Endothelial cell of umbilical vein (primary cell): Measurements from ENCODE around the gene PARN. TPM values are rescaled to one million over a fixed set of nuclear protein-coding genes. Genes with fewer than 3 reads are reported as not detected.

Experiments
- BruUV-seq: library from RNA; stranded (reverse); fragments of 400-500 nt; replicated peaks from 2 replicates; lab custom pipeline; 2021; lab: Mats Ljungman, UMichigan
- CTCF ChIA-PET: fragments of 300-600, 350-600 bp; sonication (Branson Sonifier 250); formaldehyde crosslinking; loops from one replicate; lab custom pipeline; 2021; ENCODE audit warnings: antibody characterized with exemption, inconsistent platforms; lab: Charles Lee
- POLR2A ChIA-PET: fragments of 300-600, 350-600 bp; sonication (Branson Sonifier 250); formaldehyde crosslinking; loops from one replicate; lab custom pipeline; 2021; ENCODE audit warnings: antibody characterized with exemption, inconsistent platforms; lab: Charles Lee
- DNase-seq: peaks from one replicate; pipeline ENCODE4 v3.0.0-alpha.2; 2011; ENCODE audit warnings: low read depth, low spot score
- FAIRE-seq: peaks from 2 replicates; lab custom pipeline; 2011; peaks lifted over from hg19 to GRCh38; lab: Jason Lieb, UNC
- H2AFZ ChIP-seq: 2 replicates; pipeline ENCODE4 v1.6.0; 2012; ENCODE audit warnings: low read depth, low read length, control low read depth, inconsistent platforms
- H3K27ac ChIP-seq: 2 replicates; pipeline ENCODE4 v1.5.1; 2011; ENCODE audit warnings: low read depth, mild to moderate bottlenecking, control low read depth, low read length, moderate library complexity; ENCODE audit not compliant: insufficient read depth
- H3K27me3 ChIP-seq, 2 experiments: 2 replicates each; pipeline versions ENCODE4 v1.6.0 to v1.6.1; 2011; ENCODE audit warnings: low read length in 2 of 2, mixed read lengths in 1 of 2; ENCODE audit not compliant: control insufficient read depth in 2 of 2, insufficient read depth in 2 of 2
- H3K36me3 ChIP-seq, 2 experiments: 2 replicates in 1 of 2; 3 replicates in 1 of 2; pipeline ENCODE4 v1.5.1; 2011; ENCODE audit warnings: low read length in 2 of 2, mild to moderate bottlenecking in 1 of 2, moderate library complexity in 1 of 2; ENCODE audit not compliant: control insufficient read depth in 2 of 2, insufficient read depth in 2 of 2; ENCODE audit errors: extremely low read depth in 1 of 2
- H3K4me1 ChIP-seq: 3 replicates; pipeline ENCODE4 v1.5.1; 2011; ENCODE audit warnings: mild to moderate bottlenecking, low read length; ENCODE audit not compliant: control insufficient read depth, insufficient read depth; ENCODE audit errors: extremely low read depth
- H3K4me2 ChIP-seq: 2 replicates; pipeline ENCODE4 v1.6.1; 2011; ENCODE audit warnings: low read length, control low read depth, mixed read lengths; ENCODE audit not compliant: insufficient read depth
- H3K4me3 ChIP-seq, 3 experiments: fragments of 200-600 bp in 1 of 3; sonication (generic), shearing (Covaris generic) in 1 of 3; replicated peaks in 1 of 3; 2 replicates each; pipeline ENCODE4 v1.5.1; 2011 to 2016; ENCODE audit warnings: control low read depth in 3 of 3, low read length in 3 of 3, mild to moderate bottlenecking in 2 of 3, inconsistent platforms in 1 of 3, low read depth in 1 of 3, moderate library complexity in 1 of 3; ENCODE audit not compliant: insufficient read depth in 1 of 3
- H3K79me2 ChIP-seq: 2 replicates; pipeline ENCODE4 v1.6.0; 2012; ENCODE audit warnings: low read length, inconsistent platforms; ENCODE audit not compliant: control insufficient read depth, insufficient read depth
- H3K9ac ChIP-seq: replicated peaks from 2 replicates; pipeline ENCODE3; 2011; ENCODE audit warnings: low read length, control low read depth; ENCODE audit not compliant: insufficient read depth; ENCODE audit errors: extremely low read depth
- H3K9me1 ChIP-seq: replicated peaks from 3 replicates; pipeline ENCODE4 v1.6.0; 2011; ENCODE audit warnings: mild to moderate bottlenecking, low read length; ENCODE audit not compliant: control insufficient read depth, insufficient read depth; ENCODE audit errors: extremely low read depth
- H3K9me3 ChIP-seq: replicated peaks from 2 replicates; pipeline ENCODE4 v1.5.1; 2012; ENCODE audit warnings: low read length, inconsistent platforms; ENCODE audit not compliant: control insufficient read depth, insufficient read depth
- H4K20me1 ChIP-seq: replicated peaks from 2 replicates; pipeline ENCODE3; 2011; ENCODE audit warnings: mild to moderate bottlenecking, low read length; ENCODE audit not compliant: control insufficient read depth, insufficient read depth; ENCODE audit errors: extremely low read depth
- EZH2 ChIP-seq: IDR thresholded peaks from 2 replicates; pipeline ENCODE4 v1.6.1; 2012; ENCODE audit warnings: borderline replicate concordance, low read depth, mild to moderate bottlenecking, moderate library complexity, low read length, inconsistent platforms; ENCODE audit not compliant: severe bottlenecking
- FOS ChIP-seq: IDR thresholded peaks from 2 replicates; pipeline ENCODE4 v1.6.1; 2011; ENCODE audit warnings: mild to moderate bottlenecking, low read length, moderate library complexity, borderline replicate concordance; ENCODE audit not compliant: insufficient read depth
- GATA2 ChIP-seq: IDR thresholded peaks from 2 replicates; pipeline ENCODE4 v1.7.0; 2011; ENCODE audit warnings: low read depth, mild to moderate bottlenecking, moderate library complexity, mixed read lengths, low read length; ENCODE audit not compliant: insufficient read length, insufficient read depth
- JUN ChIP-seq: IDR thresholded peaks from 2 replicates; pipeline ENCODE4 v1.6.1; 2011; ENCODE audit warnings: borderline replicate concordance, low read depth; ENCODE audit not compliant: insufficient read length, insufficient read depth
- MYC ChIP-seq: IDR thresholded peaks from one replicate; pipeline ENCODE4 v1.6.1; 2011; ENCODE audit warnings: mild to moderate bottlenecking, low read depth, low read length
- POLR2A ChIP-seq: IDR thresholded peaks from 2 replicates; pipeline ENCODE4 v1.6.1; 2012; ENCODE audit warnings: low read depth, mild to moderate bottlenecking, control low read depth, low read length
- POLR2AphosphoS5 ChIP-seq: IDR thresholded peaks from 2 replicates; pipeline ENCODE4 v1.6.1; 2012; ENCODE audit warnings: low read depth, mild to moderate bottlenecking, control low read depth, low read length, moderate library complexity; ENCODE audit not compliant: insufficient read depth
- dilution Hi-C: fragments of 300-500 bp; cut with MboI; formaldehyde crosslinking; loops from one replicate; pipeline ENCODE4 v1.15.0; 2019; ENCODE audit warnings: low sequenced_read_pairs; ENCODE audit not compliant: extremely low pct_ligation_motif_present
- intact Hi-C: fragments of 100-400 bp; cut with micrococcal nuclease; formaldehyde crosslinking; loops from one replicate; pipeline ENCODE4 v1.10.0; 2022
- polyA plus RNA-seq, 4 experiments: library from polyadenylated mRNA; depleted of rRNA in 3 of 4; stranded (reverse) in 3 of 4; unstranded in 1 of 4; fragments of >200 nt; gene quantifications; 2 replicates each; pipeline versions ENCODE4 v1.2.1 to v1.2.3, GENCODE V29; 2011 to 2012; ENCODE audit warnings: missing spikeins in 1 of 4
- total RNA-seq: library from RNA; stranded (reverse); gene quantifications from 2 replicates; pipeline ENCODE4 v1.2.3, GENCODE V29; 2021
- TF ChIP-seq, protein P1 (sequence below), 2 donors: IDR thresholded peaks; 1 replicate in 1 of 2; 2 replicates in 1 of 2; pipeline ENCODE4 v1.5.1; 2011; ENCODE audit warnings: low read length in 2 of 2, mild to moderate bottlenecking in 2 of 2, moderate library complexity in 2 of 2, control low read depth in 1 of 2, inconsistent platforms in 1 of 2, low read depth in 1 of 2; ENCODE audit not compliant: insufficient read depth in 1 of 2; ENCODE audit errors: extremely low read depth in 1 of 2
- TF ChIP-seq, protein P2 (sequence below): IDR thresholded peaks from 2 replicates; pipeline ENCODE4 v1.6.1; 2011; ENCODE audit not compliant: insufficient read depth, insufficient read length

PARN gene
- total and polyA plus RNA-seq, 2 donors (not counting 3 experiments of a cell fraction or from before 2014, with no cell fraction given), result 16.9 to 24.6 TPM

DNA sequence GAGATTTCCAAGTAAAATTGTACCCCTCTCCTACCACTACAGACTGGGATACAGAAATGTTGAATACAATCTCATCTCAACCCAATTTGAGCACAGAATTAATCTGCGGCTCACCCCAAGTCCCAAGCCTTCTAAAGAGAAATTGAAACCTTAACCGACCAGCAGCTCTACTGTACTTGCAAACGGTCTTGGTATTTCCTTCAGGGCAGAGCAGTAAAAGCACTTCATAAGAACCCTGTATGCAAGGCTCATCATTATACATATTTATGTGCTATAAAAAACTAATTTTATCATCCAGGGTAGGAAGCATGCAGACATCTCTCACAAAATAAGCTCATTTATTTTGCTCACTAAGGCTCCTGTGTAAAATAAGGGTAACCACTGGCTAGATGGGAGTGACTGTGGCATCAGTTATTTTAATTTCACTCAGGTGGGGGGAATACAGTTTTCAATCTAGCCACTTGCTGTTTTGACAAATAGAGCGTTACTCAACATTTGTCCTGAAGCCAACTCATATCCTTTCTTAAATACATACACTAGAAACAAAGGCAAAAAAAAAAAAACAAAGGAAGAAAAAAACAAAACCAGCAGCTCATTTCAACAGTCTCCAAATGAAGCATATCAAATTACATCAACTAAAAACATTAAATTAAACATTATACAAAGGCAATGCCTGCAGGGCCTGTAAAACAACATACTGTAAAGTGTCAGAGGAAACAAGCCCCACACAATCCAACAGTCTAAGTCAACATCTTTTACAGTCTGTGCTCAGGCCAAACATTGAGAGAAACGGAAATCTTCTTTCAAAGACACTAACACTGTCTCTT is 65.0 kb downstream of the PARN start:
- peak overlapping the region; percentile 28 for H3K9ac ChIP-seq
- H3K4me3 ChIP-seq, result peak overlapping the region in 1 of 3 experiments; percentile 4
- BruUV-seq, result no TSS peak
- H3K9me1 ChIP-seq, result no peaks in the 10 kb centered on the region
- no peaks in the 10 kb centered on the region for H3K27me3 ChIP-seq
- ChIA-PET CTCF (interaction anchor here (0.7 to 1.9 kb wide), 9 partner anchors 8 to 641 kb away, joined by 3 to 7 read pairs (median 4); no protein-coding TSS in a partner anchor), POLR2A (interaction anchor here (0.6 kb wide), 1 partner anchor 69 kb away, joined by 3 read pairs; no protein-coding TSS in a partner anchor)
- H3K4me1 ChIP-seq, result peaks cover 17% of the 10 kb centered on the region
- no peaks in the 10 kb centered on the region for H3K9me3 ChIP-seq
- FAIRE-seq (peak; percentile 71), DNase-seq (peak; percentile 87)
- H3K79me2 ChIP-seq, result no peaks in the 10 kb centered on the region
- H3K27ac ChIP-seq, result peak overlapping the region; percentile 41
- intact Hi-C loops, result loop anchor here (2.0 kb wide), 1 partner anchor 20 kb away; no protein-coding TSS in a partner anchor
- no peaks in the 10 kb centered on the region for H4K20me1 ChIP-seq
- dilution Hi-C loops, result no loop called here
- H3K4me2 ChIP-seq, result peak overlapping the region; percentile 71
- no peaks in the 10 kb centered on the region for H3K36me3 ChIP-seq
- peak overlapping the region; percentile 23 for H2AFZ ChIP-seq
- no peak for TF ChIP-seq JUN

DNA sequence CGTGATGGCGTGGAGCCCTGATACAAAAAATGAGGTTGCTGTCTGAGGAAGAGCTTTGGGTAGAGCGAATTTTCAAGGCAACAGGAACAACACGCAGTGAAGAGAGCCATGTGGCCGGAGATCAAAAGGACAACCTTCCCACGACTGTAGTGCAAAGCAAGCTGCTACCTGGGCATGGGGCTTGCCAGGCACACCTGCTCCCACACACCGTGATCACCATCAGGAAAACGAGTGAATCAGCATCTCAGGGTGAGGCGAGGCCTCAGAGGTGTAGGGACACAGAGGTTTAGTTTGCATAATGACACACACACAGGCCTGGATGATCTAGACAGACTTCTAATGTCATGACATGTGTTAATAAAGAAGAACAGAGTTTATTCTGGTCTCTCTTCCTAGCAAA is 65.7 kb downstream of the PARN start:
- BruUV-seq, result no TSS peak
- Histone ChIP-seq H3K4me1 (peaks cover 17% of the 10 kb centered on the region), H3K4me3 (no peak overlapping the region), H2AFZ (no peak overlapping the region), H3K79me2 (no peaks in the 10 kb centered on the region), H3K9me1 (no peaks in the 10 kb centered on the region), H3K36me3 (no peaks in the 10 kb centered on the region), H3K9me3 (no peaks in the 10 kb centered on the region), H3K27ac (peak overlapping the region; percentile 41), H4K20me1 (no peaks in the 10 kb centered on the region), H3K9ac (no peak overlapping the region), H3K4me2 (no peak overlapping the region), H3K27me3 (no peaks in the 10 kb centered on the region)
- DNase-seq, result peak; percentile 17
- TF ChIP-seq POLR2AphosphoS5 (no peak), EZH2 (no peak), POLR2A (no peak), FOS (no peak), MYC (no peak), JUN (no peak), GATA2 (no peak)
- TF ChIP-seq, protein P1, sequence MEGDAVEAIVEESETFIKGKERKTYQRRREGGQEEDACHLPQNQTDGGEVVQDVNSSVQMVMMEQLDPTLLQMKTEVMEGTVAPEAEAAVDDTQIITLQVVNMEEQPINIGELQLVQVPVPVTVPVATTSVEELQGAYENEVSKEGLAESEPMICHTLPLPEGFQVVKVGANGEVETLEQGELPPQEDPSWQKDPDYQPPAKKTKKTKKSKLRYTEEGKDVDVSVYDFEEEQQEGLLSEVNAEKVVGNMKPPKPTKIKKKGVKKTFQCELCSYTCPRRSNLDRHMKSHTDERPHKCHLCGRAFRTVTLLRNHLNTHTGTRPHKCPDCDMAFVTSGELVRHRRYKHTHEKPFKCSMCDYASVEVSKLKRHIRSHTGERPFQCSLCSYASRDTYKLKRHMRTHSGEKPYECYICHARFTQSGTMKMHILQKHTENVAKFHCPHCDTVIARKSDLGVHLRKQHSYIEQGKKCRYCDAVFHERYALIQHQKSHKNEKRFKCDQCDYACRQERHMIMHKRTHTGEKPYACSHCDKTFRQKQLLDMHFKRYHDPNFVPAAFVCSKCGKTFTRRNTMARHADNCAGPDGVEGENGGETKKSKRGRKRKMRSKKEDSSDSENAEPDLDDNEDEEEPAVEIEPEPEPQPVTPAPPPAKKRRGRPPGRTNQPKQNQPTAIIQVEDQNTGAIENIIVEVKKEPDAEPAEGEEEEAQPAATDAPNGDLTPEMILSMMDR (IDR thresholded peaks at IDR 0.05; ENCODE audit: extremely low read depth in 1 of 2, insufficient read depth in 1 of 2, low read depth in 1 of 2, low read length in 2 of 2), result no peak
- TF ChIP-seq, protein P2, sequence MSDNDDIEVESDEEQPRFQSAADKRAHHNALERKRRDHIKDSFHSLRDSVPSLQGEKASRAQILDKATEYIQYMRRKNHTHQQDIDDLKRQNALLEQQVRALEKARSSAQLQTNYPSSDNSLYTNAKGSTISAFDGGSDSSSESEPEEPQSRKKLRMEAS, result no peak
- no peak for FAIRE-seq
- dilution Hi-C loops (no loop called here), intact Hi-C loops (loop anchor here (2.0 kb wide), 1 partner anchor 20 kb away; no protein-coding TSS in a partner anchor)
- ChIA-PET POLR2A (no interaction called here), CTCF (interaction anchor here (0.9 to 1.9 kb wide), 4 partner anchors 9 to 641 kb away, joined by 3 to 7 read pairs (median 4); no protein-coding TSS in a partner anchor)
